ENCODE data around the gene PAXX. TPM values are rescaled to one million over a fixed set of nuclear protein-coding genes. Genes with fewer than 3 reads are reported as not detected.

Gene PAXX
- total and polyA plus RNA-seq, 9 of the 15 experiments (the other 6 are each of a cell fraction or from before 2014, with no cell fraction given), result 1.2 to 175 (median 38.5) TPM

GRCh38 chr9:136944519-136945332, 47.5 kb upstream of the PAXX start, which contains the start of the genes C8G and FBXW5 (continued):
- TF ChIP-seq GMEB1 (CRISPR knock-in tag; IDR thresholded peaks at IDR 0.05) (peak; percentile 52), DACH1 (IDR thresholded peaks at IDR 0.05; ENCODE audit: partially characterized antibody) (peak; percentile 14), CEBPB (tag; IDR thresholded peaks at IDR 0.05) (no peak), NR2C2 (CRISPR knock-in tag; IDR thresholded peaks at IDR 0.05) (no peak), NR2C2 (tag; IDR thresholded peaks at IDR 0.05) (peak; percentile 92), ZNF140 (CRISPR knock-in tag; IDR thresholded peaks at IDR 0.05) (no peak), CBX1 (IDR thresholded peaks at IDR 0.05; ENCODE audit: low read depth) (peak; percentile 60; the same call in 1 of the 2 replicates), NBN (IDR thresholded peaks at IDR 0.05; ENCODE audit: low read depth) (peak; percentile 74; the same call in 1 of the 2 replicates), NCOA2 (IDR thresholded peaks at IDR 0.05; ENCODE audit: partially characterized antibody in 2 of 2) (no peak), ARID4B (CRISPR knock-in tag; IDR thresholded peaks at IDR 0.05) (peak; percentile 62; the same call in 1 of the 2 replicates)
- TF ChIP-seq, protein P1, sequence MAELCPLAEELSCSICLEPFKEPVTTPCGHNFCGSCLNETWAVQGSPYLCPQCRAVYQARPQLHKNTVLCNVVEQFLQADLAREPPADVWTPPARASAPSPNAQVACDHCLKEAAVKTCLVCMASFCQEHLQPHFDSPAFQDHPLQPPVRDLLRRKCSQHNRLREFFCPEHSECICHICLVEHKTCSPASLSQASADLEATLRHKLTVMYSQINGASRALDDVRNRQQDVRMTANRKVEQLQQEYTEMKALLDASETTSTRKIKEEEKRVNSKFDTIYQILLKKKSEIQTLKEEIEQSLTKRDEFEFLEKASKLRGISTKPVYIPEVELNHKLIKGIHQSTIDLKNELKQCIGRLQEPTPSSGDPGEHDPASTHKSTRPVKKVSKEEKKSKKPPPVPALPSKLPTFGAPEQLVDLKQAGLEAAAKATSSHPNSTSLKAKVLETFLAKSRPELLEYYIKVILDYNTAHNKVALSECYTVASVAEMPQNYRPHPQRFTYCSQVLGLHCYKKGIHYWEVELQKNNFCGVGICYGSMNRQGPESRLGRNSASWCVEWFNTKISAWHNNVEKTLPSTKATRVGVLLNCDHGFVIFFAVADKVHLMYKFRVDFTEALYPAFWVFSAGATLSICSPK (IDR thresholded peaks at IDR 0.05; ENCODE audit: borderline replicate concordance), result 0 out of 2 replicates have a peak, but pooled peaks have one; percentile 45
- TF ChIP-seq, protein P2, sequence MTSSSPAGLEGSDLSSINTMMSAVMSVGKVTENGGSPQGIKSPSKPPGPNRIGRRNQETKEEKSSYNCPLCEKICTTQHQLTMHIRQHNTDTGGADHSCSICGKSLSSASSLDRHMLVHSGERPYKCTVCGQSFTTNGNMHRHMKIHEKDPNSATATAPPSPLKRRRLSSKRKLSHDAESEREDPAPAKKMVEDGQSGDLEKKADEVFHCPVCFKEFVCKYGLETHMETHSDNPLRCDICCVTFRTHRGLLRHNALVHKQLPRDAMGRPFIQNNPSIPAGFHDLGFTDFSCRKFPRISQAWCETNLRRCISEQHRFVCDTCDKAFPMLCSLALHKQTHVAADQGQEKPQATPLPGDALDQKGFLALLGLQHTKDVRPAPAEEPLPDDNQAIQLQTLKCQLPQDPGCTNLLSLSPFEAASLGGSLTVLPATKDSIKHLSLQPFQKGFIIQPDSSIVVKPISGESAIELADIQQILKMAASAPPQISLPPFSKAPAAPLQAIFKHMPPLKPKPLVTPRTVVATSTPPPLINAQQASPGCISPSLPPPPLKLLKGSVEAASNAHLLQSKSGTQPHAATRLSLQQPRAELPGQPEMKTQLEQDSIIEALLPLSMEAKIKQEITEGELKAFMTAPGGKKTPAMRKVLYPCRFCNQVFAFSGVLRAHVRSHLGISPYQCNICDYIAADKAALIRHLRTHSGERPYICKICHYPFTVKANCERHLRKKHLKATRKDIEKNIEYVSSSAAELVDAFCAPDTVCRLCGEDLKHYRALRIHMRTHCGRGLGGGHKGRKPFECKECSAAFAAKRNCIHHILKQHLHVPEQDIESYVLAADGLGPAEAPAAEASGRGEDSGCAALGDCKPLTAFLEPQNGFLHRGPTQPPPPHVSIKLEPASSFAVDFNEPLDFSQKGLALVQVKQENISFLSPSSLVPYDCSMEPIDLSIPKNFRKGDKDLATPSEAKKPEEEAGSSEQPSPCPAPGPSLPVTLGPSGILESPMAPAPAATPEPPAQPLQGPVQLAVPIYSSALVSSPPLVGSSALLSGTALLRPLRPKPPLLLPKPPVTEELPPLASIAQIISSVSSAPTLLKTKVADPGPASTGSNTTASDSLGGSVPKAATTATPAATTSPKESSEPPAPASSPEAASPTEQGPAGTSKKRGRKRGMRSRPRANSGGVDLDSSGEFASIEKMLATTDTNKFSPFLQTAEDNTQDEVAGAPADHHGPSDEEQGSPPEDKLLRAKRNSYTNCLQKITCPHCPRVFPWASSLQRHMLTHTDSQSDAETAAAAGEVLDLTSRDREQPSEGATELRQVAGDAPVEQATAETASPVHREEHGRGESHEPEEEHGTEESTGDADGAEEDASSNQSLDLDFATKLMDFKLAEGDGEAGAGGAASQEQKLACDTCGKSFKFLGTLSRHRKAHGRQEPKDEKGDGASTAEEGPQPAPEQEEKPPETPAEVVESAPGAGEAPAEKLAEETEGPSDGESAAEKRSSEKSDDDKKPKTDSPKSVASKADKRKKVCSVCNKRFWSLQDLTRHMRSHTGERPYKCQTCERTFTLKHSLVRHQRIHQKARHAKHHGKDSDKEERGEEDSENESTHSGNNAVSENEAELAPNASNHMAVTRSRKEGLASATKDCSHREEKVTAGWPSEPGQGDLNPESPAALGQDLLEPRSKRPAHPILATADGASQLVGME (CRISPR knock-in tag; IDR thresholded peaks at IDR 0.05), result 0 out of 2 replicates have a peak, but pooled peaks have one; percentile 20

Data from K562 (cell line).